Body of pancreas (tissue), 4 donors: ENCODE data around the gene TERB1.

Experiments
- POLR2A ChIP-seq, 3 donors: fragments of 450-650 bp; IDR thresholded peaks; one replicate each; pipeline ENCODE4 v1.6.1; 2016; ENCODE audit warnings: antibody characterized with exemption in 3 of 3, mild to moderate bottlenecking in 2 of 3
- TF ChIP-seq, protein P1 (sequence below), 7 experiments: fragments of 450-650 bp in 4 of 7; fragments of 200-600 bp in 3 of 7; sonication (generic) in 3 of 7; IDR thresholded peaks; one replicate each; pipeline ENCODE4 v1.5.1; 2016 to 2019; ENCODE audit warnings: antibody characterized with exemption in 7 of 7

DNA sequence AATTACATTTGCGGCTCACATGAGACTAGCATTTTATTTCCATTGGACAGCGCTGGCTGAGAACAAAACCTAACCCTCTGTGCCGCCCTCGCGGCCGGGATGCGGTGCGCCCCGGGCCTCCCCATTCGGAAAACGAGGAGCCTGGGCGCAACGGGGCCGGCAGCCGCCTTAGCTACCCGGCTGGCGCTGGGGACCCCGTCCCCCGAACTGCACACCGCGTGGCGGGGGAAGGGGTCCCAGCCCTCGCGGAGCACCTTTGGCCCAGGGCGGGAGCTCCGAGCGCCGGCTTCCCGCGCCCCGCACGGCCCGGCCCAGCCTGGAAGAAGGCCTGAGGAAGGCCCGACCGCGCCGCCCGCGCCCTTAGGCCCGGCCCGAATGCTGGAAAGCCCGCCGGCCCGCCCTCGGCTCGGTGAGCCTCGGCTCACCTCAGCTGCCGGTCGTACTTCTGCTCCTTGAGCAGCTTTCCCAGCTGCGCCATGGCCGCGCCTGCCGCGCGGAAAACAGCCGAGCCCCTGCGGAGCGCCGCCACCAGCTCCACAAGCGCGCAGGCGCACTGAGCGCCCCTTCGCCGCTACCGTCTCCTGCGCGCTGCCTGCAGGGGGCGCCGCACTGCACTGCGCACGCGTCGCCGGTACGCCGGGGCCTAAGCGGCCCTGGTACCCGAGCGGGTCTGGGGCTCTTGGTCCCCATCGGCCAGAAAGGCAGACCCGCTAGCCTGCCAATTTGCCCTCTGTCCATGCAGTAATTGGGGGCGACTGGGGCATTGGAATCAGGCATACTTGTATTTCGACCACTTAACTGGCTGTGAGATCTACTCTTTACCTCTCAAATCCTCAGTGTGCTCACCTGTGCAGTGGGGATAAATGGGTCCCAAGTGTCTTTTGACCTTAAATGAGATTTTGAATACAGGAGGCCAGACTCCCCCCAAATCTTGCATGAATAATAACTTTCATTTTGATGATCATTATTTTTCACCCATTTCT lies 29.3 kb upstream of the TERB1 start, which contains the start of gene NAE1:
- TF ChIP-seq, protein P1, sequence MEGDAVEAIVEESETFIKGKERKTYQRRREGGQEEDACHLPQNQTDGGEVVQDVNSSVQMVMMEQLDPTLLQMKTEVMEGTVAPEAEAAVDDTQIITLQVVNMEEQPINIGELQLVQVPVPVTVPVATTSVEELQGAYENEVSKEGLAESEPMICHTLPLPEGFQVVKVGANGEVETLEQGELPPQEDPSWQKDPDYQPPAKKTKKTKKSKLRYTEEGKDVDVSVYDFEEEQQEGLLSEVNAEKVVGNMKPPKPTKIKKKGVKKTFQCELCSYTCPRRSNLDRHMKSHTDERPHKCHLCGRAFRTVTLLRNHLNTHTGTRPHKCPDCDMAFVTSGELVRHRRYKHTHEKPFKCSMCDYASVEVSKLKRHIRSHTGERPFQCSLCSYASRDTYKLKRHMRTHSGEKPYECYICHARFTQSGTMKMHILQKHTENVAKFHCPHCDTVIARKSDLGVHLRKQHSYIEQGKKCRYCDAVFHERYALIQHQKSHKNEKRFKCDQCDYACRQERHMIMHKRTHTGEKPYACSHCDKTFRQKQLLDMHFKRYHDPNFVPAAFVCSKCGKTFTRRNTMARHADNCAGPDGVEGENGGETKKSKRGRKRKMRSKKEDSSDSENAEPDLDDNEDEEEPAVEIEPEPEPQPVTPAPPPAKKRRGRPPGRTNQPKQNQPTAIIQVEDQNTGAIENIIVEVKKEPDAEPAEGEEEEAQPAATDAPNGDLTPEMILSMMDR (IDR thresholded peaks at IDR 0.05) = peak; percentile 91 to 100 (median 98)
- TF ChIP-seq POLR2A (IDR thresholded peaks at IDR 0.05) = peak; percentile 85 to 87 (median 85)
